HL-60 (cell line): ENCODE data around the gene SLC44A5.

Source experiments
- GABPA ChIP-seq: IDR thresholded peaks from 2 replicates; pipeline ENCODE4 v1.6.1; 2012; ENCODE audit warnings: low read depth
- POLR2AphosphoS5 ChIP-seq: IDR thresholded peaks from 2 replicates; pipeline ENCODE4 v1.6.1; 2012; ENCODE audit warnings: low read depth
- REST ChIP-seq: IDR thresholded peaks from 2 replicates; pipeline ENCODE4 v1.6.1; 2012; ENCODE audit warnings: low read depth; ENCODE audit not compliant: insufficient replicate concordance
- TF ChIP-seq, protein P1 (sequence below): IDR thresholded peaks from one replicate; pipeline ENCODE4 v1.5.1; 2011; ENCODE audit warnings: low read length, control low read depth, inconsistent platforms; ENCODE audit not compliant: insufficient read depth

DNA sequence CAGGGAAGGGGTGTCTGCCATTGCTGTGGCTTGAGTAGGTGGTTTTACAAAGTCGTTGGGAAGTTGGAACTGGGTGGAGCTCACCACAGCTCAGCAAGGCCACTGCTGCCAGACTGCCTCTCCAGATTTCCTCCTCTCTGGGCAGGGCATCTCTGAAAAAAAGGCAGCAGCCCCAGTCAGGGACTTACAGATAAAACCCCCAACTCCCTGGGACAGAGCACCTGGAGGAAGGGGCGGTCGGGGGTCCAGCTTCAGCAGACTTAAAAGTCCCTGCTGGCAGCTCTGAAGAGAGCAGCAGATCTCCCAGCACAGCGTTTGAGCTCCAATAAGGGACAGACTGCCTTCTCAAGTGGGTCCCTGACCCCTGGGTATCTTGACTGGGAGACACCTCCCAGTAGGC lies 352.6 kb downstream of the SLC44A5 start:
- TF ChIP-seq, protein P1, sequence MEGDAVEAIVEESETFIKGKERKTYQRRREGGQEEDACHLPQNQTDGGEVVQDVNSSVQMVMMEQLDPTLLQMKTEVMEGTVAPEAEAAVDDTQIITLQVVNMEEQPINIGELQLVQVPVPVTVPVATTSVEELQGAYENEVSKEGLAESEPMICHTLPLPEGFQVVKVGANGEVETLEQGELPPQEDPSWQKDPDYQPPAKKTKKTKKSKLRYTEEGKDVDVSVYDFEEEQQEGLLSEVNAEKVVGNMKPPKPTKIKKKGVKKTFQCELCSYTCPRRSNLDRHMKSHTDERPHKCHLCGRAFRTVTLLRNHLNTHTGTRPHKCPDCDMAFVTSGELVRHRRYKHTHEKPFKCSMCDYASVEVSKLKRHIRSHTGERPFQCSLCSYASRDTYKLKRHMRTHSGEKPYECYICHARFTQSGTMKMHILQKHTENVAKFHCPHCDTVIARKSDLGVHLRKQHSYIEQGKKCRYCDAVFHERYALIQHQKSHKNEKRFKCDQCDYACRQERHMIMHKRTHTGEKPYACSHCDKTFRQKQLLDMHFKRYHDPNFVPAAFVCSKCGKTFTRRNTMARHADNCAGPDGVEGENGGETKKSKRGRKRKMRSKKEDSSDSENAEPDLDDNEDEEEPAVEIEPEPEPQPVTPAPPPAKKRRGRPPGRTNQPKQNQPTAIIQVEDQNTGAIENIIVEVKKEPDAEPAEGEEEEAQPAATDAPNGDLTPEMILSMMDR: no peak
- no peak for TF ChIP-seq GABPA
- no peak for TF ChIP-seq POLR2AphosphoS5
- TF ChIP-seq REST: no peak
